RWPE1 (cell line): ENCODE measurements around the gene POLR3G.

Experiments
- CTCF ChIA-PET: fragments of 350-600 bp; sonication (Branson Sonifier 250); formaldehyde crosslinking; extraction: SDS; loops from one replicate; lab custom pipeline; 2021; lab: Yijun Ruan, JAX
- POLR2A ChIA-PET: fragments of 400-600 bp; formaldehyde crosslinking; extraction: SDS; loops from one replicate; lab custom pipeline; 2020; ENCODE audit warnings: antibody characterized with exemption; ENCODE audit not compliant: low non-redundant PET; lab: Yijun Ruan, JAX
- DNase-seq: peaks from one replicate; pipeline ENCODE4 v3.0.0; 2012; ENCODE audit warnings: low spot score
- H3K27ac ChIP-seq: fragments of 450-650 bp; 2 replicates; pipeline ENCODE4 v1.5.1; 2017
- CTCF ChIP-seq: fragments of 450-650 bp; conservative IDR thresholded peaks from 2 replicates; pipeline ENCODE4 v1.5.1; 2017; ENCODE audit warnings: low read depth, mild to moderate bottlenecking

The POLR3G gene

GRCh38 chr5:90551376-90551775 is 76.7 kb downstream of the POLR3G start:
- ChIA-PET POLR2A (no interaction called here), CTCF (no interaction called here)
- DNase-seq, result no peak
- H3K27ac ChIP-seq, result no peak overlapping the region
- TF ChIP-seq CTCF, result no peak

- H3K27ac ChIP-seq, result no peak overlapping the region
- POLR2A ChIA-PET, result no interaction called here
- TF ChIP-seq CTCF, result no peak
- CTCF ChIA-PET, result no interaction called here
- no peak for DNase-seq
These were observed 79.0 kb downstream of the POLR3G start for GRCh38 chr5:90553711-90554110.

GRCh38 chr5:90554358-90555006 is 79.8 kb downstream of the POLR3G start:
- POLR2A ChIA-PET, result no interaction called here
- TF ChIP-seq CTCF, result no peak
- CTCF ChIA-PET, result no interaction called here
- no peak for DNase-seq
- H3K27ac ChIP-seq, result no peak overlapping the region

- no peak for DNase-seq
- no peak for TF ChIP-seq CTCF
- CTCF ChIA-PET, result no interaction called here
- POLR2A ChIA-PET, result no interaction called here
- no peak overlapping the region for H3K27ac ChIP-seq
These were observed 81.0 kb downstream of the POLR3G start for GRCh38 chr5:90555666-90556065.

- TF ChIP-seq CTCF, result no peak
- no peak for DNase-seq
- CTCF ChIA-PET, result no interaction called here
- POLR2A ChIA-PET, result no interaction called here
- H3K27ac ChIP-seq, result no peak overlapping the region
These were observed 82.7 kb downstream of the POLR3G start for GRCh38 chr5:90557391-90557790.

GRCh38 chr5:90557871-90558270 is 83.2 kb downstream of the POLR3G start:
- H3K27ac ChIP-seq, result no peak overlapping the region
- no peak for TF ChIP-seq CTCF
- POLR2A ChIA-PET, result no interaction called here
- DNase-seq, result no peak
- CTCF ChIA-PET, result no interaction called here
